Kidney epithelial cell (primary cell): ENCODE results near the gene KLK7. TPM values are rescaled to one million over a fixed set of nuclear protein-coding genes. Genes with fewer than 3 reads are reported as not detected.

ENCODE experiments used
- DNase-seq: peaks from one replicate; pipeline ENCODE4 v3.0.0-alpha.2; 2010; ENCODE audit warnings: low read depth
- H3K27me3 ChIP-seq: 2 replicates; pipeline ENCODE4 v1.6.0; 2011; ENCODE audit warnings: low read length; ENCODE audit not compliant: control insufficient read depth, insufficient read depth
- H3K36me3 ChIP-seq: 2 replicates; pipeline ENCODE4 v1.5.1; 2011; ENCODE audit warnings: low read length; ENCODE audit not compliant: control insufficient read depth, insufficient read depth
- H3K4me3 ChIP-seq: 2 replicates; pipeline ENCODE4 v1.5.1; 2011; ENCODE audit warnings: low read depth, mild to moderate bottlenecking, control low read depth, low read length
- CTCF ChIP-seq: IDR thresholded peaks from 2 replicates; pipeline ENCODE4 v1.5.1; 2011; ENCODE audit warnings: mild to moderate bottlenecking, moderate library complexity, low read length, control low read depth, inconsistent platforms; ENCODE audit not compliant: insufficient read depth, poor library complexity, severe bottlenecking
- total RNA-seq: library from RNA; depleted of rRNA; stranded (reverse); fragments of >200 nt; gene quantifications from 2 replicates; pipeline ENCODE4 v1.2.3, GENCODE V29; 2015

The KLK7 gene
- total RNA-seq, 1 donor from 2014 or later: 18.7 TPM

- DNase-seq: no peak
- H3K4me3 ChIP-seq: no peak overlapping the region
- peaks cover 2% of the 10 kb centered on the region for H3K27me3 ChIP-seq
- H3K36me3 ChIP-seq: no peaks in the 10 kb centered on the region
- no peak for TF ChIP-seq CTCF
Measured at GRCh38 chr19:50980208-50980607, 3.5 kb downstream of the KLK7 start.

DNA sequence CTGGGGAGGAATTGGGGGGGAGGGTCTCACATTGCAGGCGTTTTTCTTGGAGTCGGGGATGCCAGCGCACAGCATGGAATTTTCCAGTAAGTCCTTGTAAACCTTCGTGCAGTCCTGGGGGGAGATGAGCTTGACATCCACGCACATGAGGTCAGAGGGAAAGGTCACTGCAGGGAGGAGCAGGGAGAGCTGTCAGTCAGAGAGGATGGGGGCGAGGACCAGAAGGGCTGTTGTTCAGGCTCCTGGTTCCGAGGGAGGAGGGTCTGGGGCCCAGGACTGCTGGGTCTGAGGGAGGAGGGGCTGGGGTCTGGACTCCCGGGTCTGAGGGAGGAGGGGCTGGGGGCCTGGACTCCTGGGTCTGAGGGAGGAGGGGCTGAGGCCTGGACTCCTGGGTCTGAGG, 4.0 kb downstream of the KLK7 start:
- peaks cover 2% of the 10 kb centered on the region for H3K27me3 ChIP-seq
- no peak overlapping the region for H3K4me3 ChIP-seq
- TF ChIP-seq CTCF: no peak
- no peaks in the 10 kb centered on the region for H3K36me3 ChIP-seq
- no peak for DNase-seq

GRCh38 chr19:50978772-50979390, 4.8 kb downstream of the KLK7 start:
- TF ChIP-seq CTCF: no peak
- Histone ChIP-seq H3K36me3 (no peaks in the 10 kb centered on the region), H3K4me3 (no peak overlapping the region), H3K27me3 (peaks cover under 1% of the 10 kb centered on the region)
- no peak for DNase-seq

GRCh38 chr19:50977626-50978025, 6.1 kb downstream of the KLK7 start:
- Histone ChIP-seq H3K36me3 (no peaks in the 10 kb centered on the region), H3K4me3 (no peak overlapping the region), H3K27me3 (no peaks in the 10 kb centered on the region)
- no peak for TF ChIP-seq CTCF
- DNase-seq: no peak

DNA sequence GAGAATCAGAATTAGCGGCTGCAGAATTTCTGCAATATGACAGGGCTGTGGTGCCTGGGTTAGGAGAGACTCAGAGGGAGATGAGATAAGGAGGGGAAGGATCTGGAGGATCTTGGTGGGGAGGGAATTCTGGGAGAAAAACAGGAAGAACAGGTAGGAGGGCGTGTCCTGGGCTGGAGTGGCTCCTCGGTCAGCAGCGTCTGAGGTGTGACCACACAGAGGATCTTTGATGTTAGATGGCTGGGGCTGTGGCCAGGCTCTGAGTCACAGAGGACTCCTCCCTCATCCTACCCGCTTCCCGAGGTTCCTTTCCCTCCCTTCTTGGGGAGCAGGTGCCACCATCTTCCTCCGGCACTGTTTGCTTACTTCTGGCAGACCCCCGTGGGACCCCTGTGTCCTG, 8.0 kb downstream of the KLK7 start:
- Histone ChIP-seq H3K27me3 (no peaks in the 10 kb centered on the region), H3K4me3 (no peak overlapping the region), H3K36me3 (no peaks in the 10 kb centered on the region)
- no peak for DNase-seq
- TF ChIP-seq CTCF: no peak
